ENCODE data around the gene MISP.

The MISP gene

GRCh38 chr19:771332-771785, 20.4 kb downstream of the MISP start:
- peak in 1 of 4 experiments; percentile 13 for DNase-seq (ENCODE audit: low read depth in 4 of 4, low spot score in 1 of 4)

- DNase-seq (ENCODE audit: low read depth in 4 of 4, low spot score in 1 of 4): no peak
Measured at GRCh38 chr19:772063-772462, 21.2 kb downstream of the MISP start.

DNA sequence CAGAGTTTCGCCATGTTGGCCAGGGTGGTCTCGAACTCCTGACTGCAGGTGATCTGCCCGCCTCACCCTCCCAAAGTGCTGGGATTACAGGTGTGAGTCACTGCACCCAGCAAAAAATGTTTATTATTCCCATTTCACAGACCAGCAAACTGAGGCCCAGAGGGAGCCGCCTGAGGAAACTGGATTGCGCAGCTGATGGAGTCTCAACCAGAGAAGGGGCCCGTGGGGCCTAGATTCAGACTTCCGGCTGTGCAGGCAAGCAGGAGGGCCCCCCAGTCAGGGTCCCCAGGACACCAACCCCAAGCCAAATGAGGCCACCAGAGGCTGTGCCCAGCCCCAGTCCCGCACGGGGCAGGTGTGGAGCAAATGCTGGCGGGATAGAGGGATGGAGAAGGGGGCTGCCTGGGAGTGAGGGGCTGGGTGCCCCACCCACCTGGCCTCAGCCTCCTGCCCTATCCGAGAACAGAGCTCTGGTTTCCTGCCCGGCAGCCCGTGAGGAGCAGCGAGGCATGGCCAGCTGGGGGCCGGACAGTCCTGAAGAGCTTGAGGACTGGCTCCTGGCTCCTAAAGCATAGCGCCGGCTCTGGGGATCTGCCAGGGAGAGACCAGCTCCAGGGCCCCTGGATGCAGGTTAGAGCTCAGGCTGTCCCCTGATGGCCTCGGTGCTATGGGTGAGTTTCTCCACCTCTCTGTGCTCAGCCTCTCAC, 22.0 kb downstream of the MISP start:
- no peak for DNase-seq (ENCODE audit: low read depth in 4 of 4, low spot score in 1 of 4)

- no peak for DNase-seq (ENCODE audit: low read depth in 4 of 4, low spot score in 1 of 4)
Measured at GRCh38 chr19:776549-776948, 25.6 kb downstream of the MISP start.

GRCh38 chr19:778910-779653, 28.2 kb downstream of the MISP start:
- DNase-seq (ENCODE audit: low read depth in 4 of 4, low spot score in 1 of 4): no peak

DNA sequence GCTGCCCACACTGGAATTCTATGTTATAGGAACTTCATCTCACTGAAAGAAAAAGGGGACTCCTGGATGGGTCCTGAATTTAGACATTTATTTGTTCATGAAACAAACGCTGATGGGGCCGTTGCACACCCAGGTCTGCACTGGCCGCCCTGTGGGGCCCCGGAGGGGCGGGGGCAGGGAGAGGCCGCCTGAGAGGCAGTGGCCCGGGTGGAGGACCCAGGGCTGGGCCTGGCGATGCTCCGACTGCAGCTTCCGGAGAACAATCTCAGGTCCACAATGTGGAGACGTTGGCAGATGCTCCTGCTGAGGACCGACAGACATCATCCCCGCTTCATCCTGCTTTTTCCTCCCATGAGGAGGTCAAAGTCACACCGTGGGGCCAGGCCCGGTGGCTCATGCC, 30.0 kb downstream of the MISP start:
- no peak for DNase-seq (ENCODE audit: low read depth in 4 of 4, low spot score in 1 of 4)

GRCh38 chr19:781800-782184, 30.9 kb downstream of the MISP start:
- DNase-seq (ENCODE audit: low read depth in 4 of 4, low spot score in 1 of 4): no peak

GRCh38 chr19:782185-782877, 31.4 kb downstream of the MISP start:
- no peak for DNase-seq (ENCODE audit: low read depth in 4 of 4, low spot score in 1 of 4)

GRCh38 chr19:782878-783668, 32.2 kb downstream of the MISP start:
- no peak for DNase-seq (ENCODE audit: low read depth in 4 of 4, low spot score in 1 of 4)

GRCh38 chr19:784541-784940, 33.6 kb downstream of the MISP start:
- no peak for DNase-seq (ENCODE audit: low read depth in 4 of 4, low spot score in 1 of 4)

DNA sequence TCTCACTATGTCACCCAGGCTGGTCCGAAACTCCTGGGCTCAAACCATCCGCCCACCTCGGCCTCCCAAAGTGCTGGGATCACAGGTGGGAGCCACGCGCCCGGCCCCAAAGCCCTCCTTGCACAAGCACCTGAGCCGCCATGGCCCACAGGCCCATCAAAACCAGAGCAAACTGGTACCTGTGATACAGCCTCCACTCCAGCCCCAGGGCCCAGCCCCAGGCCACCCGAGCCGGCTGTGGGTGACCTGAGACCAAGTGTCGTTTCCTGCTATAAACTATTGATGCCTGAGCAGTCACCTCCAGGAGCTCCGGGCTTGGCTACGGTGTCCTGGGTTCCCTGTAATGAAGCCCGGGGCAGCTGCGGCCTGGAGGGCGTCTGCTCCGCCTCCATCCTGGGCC, 36.6 kb downstream of the MISP start:
- no peak for DNase-seq (ENCODE audit: low read depth in 4 of 4, low spot score in 1 of 4)

GRCh38 chr19:788686-788982, 37.7 kb downstream of the MISP start:
- DNase-seq (ENCODE audit: low read depth in 4 of 4, low spot score in 1 of 4): no peak

DNA sequence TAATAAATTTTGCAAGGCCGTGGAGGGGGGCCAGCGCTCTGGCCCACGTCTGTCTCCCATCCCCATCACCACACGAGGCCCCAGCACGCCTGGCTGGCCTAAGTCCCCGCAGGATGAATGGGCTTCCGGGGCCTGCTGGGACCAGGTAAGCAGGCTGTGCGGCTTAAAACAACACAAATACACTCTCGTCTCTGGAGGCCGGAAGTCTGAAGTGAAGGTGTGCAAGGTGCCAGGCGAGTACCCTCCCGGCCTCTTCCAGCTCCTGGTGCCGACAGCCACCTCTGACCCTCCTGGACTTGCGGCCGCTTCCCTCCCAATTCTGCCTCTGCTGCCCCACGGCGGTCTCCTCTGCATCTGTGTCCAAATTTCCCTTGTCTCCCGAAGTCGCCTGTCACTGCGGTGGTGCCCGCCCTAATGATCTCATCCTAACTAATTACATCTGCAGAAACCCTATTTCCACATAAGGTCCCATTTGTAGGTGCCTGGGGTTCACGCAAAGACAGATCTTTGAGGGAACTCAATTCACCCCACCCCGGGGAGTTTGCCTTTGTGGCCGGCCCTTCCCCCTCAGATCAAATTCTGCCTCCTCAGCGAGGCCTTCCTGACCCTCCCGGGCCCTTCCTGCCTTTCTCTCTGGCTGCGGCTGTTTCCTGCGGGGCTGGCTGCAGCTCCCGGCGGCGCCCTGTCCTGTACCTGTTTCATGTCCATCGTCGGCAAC, 38.2 kb downstream of the MISP start:
- DNase-seq (ENCODE audit: low read depth in 4 of 4, low spot score in 1 of 4): no peak

- DNase-seq (ENCODE audit: low read depth in 4 of 4, low spot score in 1 of 4): no peak
Measured at GRCh38 chr19:789701-790060, 38.8 kb downstream of the MISP start.

GRCh38 chr19:791007-791566, 40.2 kb downstream of the MISP start:
- no peak for DNase-seq (ENCODE audit: low read depth in 4 of 4, low spot score in 1 of 4)

- no peak for DNase-seq (ENCODE audit: low read depth in 4 of 4, low spot score in 1 of 4)
Measured at GRCh38 chr19:791567-792305, 40.8 kb downstream of the MISP start.

- no peak for DNase-seq (ENCODE audit: low read depth in 4 of 4, low spot score in 1 of 4)
Measured at GRCh38 chr19:792306-792885, 41.5 kb downstream of the MISP start.

- no peak for DNase-seq (ENCODE audit: low read depth in 4 of 4, low spot score in 1 of 4)
Measured at GRCh38 chr19:793806-794205, 42.9 kb downstream of the MISP start.

DNA sequence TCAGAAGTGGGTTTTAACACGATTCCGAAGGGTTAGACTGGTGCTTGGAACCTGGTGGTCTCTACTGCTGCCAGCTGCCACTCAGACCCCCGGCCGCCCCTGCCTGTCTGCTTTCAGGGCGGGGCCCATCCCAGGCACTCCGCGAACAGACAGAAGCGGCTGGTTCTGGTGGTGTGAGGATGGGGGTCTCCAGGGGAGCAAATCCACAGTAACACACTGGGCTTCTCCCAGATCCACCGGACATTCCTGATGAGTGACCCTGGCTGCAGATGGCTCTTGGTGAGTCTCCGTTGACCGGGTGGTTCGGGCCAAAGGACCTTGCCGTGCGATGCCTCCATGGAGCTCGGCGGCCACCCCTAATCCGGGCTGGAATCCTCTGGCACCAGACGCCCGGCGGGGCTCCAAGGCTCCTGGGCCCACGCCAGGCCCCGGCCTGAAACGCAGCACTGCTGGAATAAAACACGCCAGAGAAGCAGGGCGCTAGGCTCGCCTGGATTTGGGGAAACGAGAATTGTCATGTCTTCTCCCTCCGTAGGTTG, 44.2 kb downstream of the MISP start:
- DNase-seq (ENCODE audit: low read depth in 4 of 4, low spot score in 1 of 4): no peak
